PC-9 (cell line): ENCODE results near the gene MAOB. TPM values are rescaled to one million over a fixed set of nuclear protein-coding genes. Genes with fewer than 3 reads are reported as not detected.
A peak's percentile ranks its signal among the peaks of the same experiment; 100 is the strongest.

ENCODE experiments used
- BruUV-seq: library from RNA; stranded (reverse); fragments of 400-500 nt; replicated peaks from 2 replicates; lab custom pipeline; 2021; lab: Mats Ljungman, UMichigan
- CTCF ChIA-PET: fragments of 300-600 bp; sonication (Branson Sonifier 250); formaldehyde crosslinking; loops from one replicate; lab custom pipeline; 2022; ENCODE audit warnings: antibody characterized with exemption; lab: Charles Lee
- POLR2A ChIA-PET: fragments of 300-600 bp; sonication (Branson Sonifier 250); formaldehyde crosslinking; loops from one replicate; lab custom pipeline; 2022; ENCODE audit warnings: antibody characterized with exemption; ENCODE audit not compliant: unreplicated experiment; lab: Charles Lee
- DNase-seq, 2 experiments: peaks; one replicate each; pipeline versions ENCODE4 v3.0.0 to v3.0.0-alpha.2; 2015 to 2022; ENCODE audit warnings: mixed read lengths in 1 of 2
- H2AFZ ChIP-seq: fragments of 200-600 bp; sonication (generic); 2 replicates; pipeline ENCODE4 v1.8.1; 2017; ENCODE audit warnings: antibody characterized with exemption
- H3F3A ChIP-seq: fragments of 200-600 bp; sonication (generic); 2 replicates; pipeline ENCODE4 v1.8.1; 2017; ENCODE audit warnings: antibody characterized with exemption, mild to moderate bottlenecking, low read depth; ENCODE audit not compliant: insufficient read depth
- H3K27ac ChIP-seq: fragments of 200-600 bp; sonication (generic); 2 replicates; pipeline ENCODE4 v1.6.1; 2016; ENCODE audit warnings: mixed run types
- H3K27me3 ChIP-seq: fragments of 200-600 bp; sonication (generic); 2 replicates; pipeline ENCODE4 v1.6.1; 2016; ENCODE audit warnings: low read depth, mixed run types; ENCODE audit not compliant: insufficient read depth
- H3K36me3 ChIP-seq: fragments of 200-600 bp; sonication (generic); 2 replicates; pipeline ENCODE4 v1.6.1; 2016; ENCODE audit warnings: low read depth, mixed run types
- H3K4me1 ChIP-seq: fragments of 200-600 bp; sonication (generic); replicated peaks from 2 replicates; pipeline ENCODE4 v1.6.1; 2016; ENCODE audit warnings: mixed run types; ENCODE audit not compliant: insufficient read depth
- H3K4me2 ChIP-seq: fragments of 200-600 bp; sonication (generic); 2 replicates; pipeline ENCODE4 v1.6.1; 2017; ENCODE audit warnings: mixed run types
- H3K4me3 ChIP-seq: fragments of 200-600 bp; sonication (generic); 2 replicates; pipeline ENCODE4 v1.6.1; 2016; ENCODE audit warnings: mixed run types
- H3K79me2 ChIP-seq: fragments of 200-600 bp; sonication (generic); 2 replicates; pipeline ENCODE4 v1.6.1; 2017; ENCODE audit warnings: low read depth, mixed run types
- H3K9me2 ChIP-seq: fragments of 200-600 bp; sonication (generic); 2 replicates; pipeline ENCODE4 v1.8.1; 2017; ENCODE audit warnings: mild to moderate bottlenecking; ENCODE audit not compliant: insufficient read depth
- H3K9me3 ChIP-seq: fragments of 200-600 bp; sonication (generic); 2 replicates; pipeline ENCODE4 v1.8.1; 2016; ENCODE audit warnings: low read depth; ENCODE audit not compliant: insufficient read depth
- H4K20me1 ChIP-seq: fragments of 200-600 bp; sonication (generic); 2 replicates; pipeline ENCODE4 v1.8.1; 2017; ENCODE audit not compliant: insufficient read depth
- CTCF ChIP-seq: fragments of 200-600 bp; sonication (generic); conservative IDR thresholded peaks from 2 replicates; pipeline ENCODE4 v1.6.1; 2017; ENCODE audit warnings: mixed run types, antibody characterized with exemption, mild to moderate bottlenecking, moderate library complexity
- EZH2 ChIP-seq: fragments of 200-600 bp; sonication (generic); IDR thresholded peaks from 2 replicates; pipeline ENCODE4 v1.8.0; 2017; ENCODE audit warnings: antibody characterized with exemption, low read depth
- intact Hi-C: fragments of 100-400 bp; cut with micrococcal nuclease; formaldehyde crosslinking; loops from one replicate; pipeline ENCODE4 v1.10.0; 2022; ENCODE audit not compliant: unreplicated experiment
- total RNA-seq: library from RNA; stranded (reverse); gene quantifications from 2 replicates; pipeline ENCODE4 v1.2.3, GENCODE V29; 2021

The MAOB gene
- total RNA-seq, 1 experiment from 2014 or later: 0.74 TPM

- Histone ChIP-seq H4K20me1 (no peaks in the 10 kb centered on the region), H3K79me2 (no peaks in the 10 kb centered on the region), H3K27me3 (no peaks in the 10 kb centered on the region), H3K9me2 (no peaks in the 10 kb centered on the region), H3K4me1 (no peaks in the 10 kb centered on the region), H3F3A (no peaks in the 10 kb centered on the region), H2AFZ (no peak overlapping the region), H3K4me2 (no peak overlapping the region), H3K4me3 (no peak overlapping the region), H3K27ac (no peak overlapping the region), H3K9me3 (no peaks in the 10 kb centered on the region), H3K36me3 (no peaks in the 10 kb centered on the region)
- intact Hi-C loops: no loop called here
- TF ChIP-seq CTCF (no peak), EZH2 (no peak)
- no peak for DNase-seq
- no TSS peak for BruUV-seq
- ChIA-PET POLR2A (no interaction called here), CTCF (no interaction called here)
Observed at GRCh38 chrX:43718546-43718945, 163.7 kb downstream of the MAOB start.

- BruUV-seq: no TSS peak
- ChIA-PET POLR2A (no interaction called here), CTCF (no interaction called here)
- Histone ChIP-seq H3K27ac (no peak overlapping the region), H3K4me2 (no peak overlapping the region), H3K36me3 (no peaks in the 10 kb centered on the region), H3K27me3 (no peaks in the 10 kb centered on the region), H3K9me2 (no peaks in the 10 kb centered on the region), H3K4me3 (no peak overlapping the region), H3F3A (no peaks in the 10 kb centered on the region), H2AFZ (no peak overlapping the region), H4K20me1 (no peaks in the 10 kb centered on the region), H3K4me1 (no peaks in the 10 kb centered on the region), H3K79me2 (no peaks in the 10 kb centered on the region), H3K9me3 (no peaks in the 10 kb centered on the region)
- no peak for DNase-seq
- intact Hi-C loops: no loop called here
- TF ChIP-seq EZH2 (no peak), CTCF (no peak)
Observed at GRCh38 chrX:43718081-43718480, 164.2 kb downstream of the MAOB start.

GRCh38 chrX:43717161-43717560 lies 165.1 kb downstream of the MAOB start:
- Histone ChIP-seq H3K27me3 (no peaks in the 10 kb centered on the region), H3K9me3 (no peaks in the 10 kb centered on the region), H2AFZ (no peak overlapping the region), H3K36me3 (no peaks in the 10 kb centered on the region), H3K4me2 (no peak overlapping the region), H3K9me2 (no peaks in the 10 kb centered on the region), H4K20me1 (no peaks in the 10 kb centered on the region), H3K79me2 (no peaks in the 10 kb centered on the region), H3F3A (no peaks in the 10 kb centered on the region), H3K4me3 (no peak overlapping the region), H3K27ac (0 out of 2 replicates have a peak overlapping the region, but pooled peaks have one; percentile 32), H3K4me1 (no peaks in the 10 kb centered on the region)
- CTCF ChIA-PET: no interaction called here
- TF ChIP-seq EZH2: no peak
- TF ChIP-seq CTCF: no peak
- POLR2A ChIA-PET: no interaction called here
- BruUV-seq: no TSS peak
- DNase-seq: no peak
- intact Hi-C loops: no loop called here
